ENCODE measurements around the gene STEAP1. TPM values are rescaled to one million over a fixed set of nuclear protein-coding genes. Genes with fewer than 3 reads are reported as not detected.
"Not testable (repeated sequence)": the region's sequence is repeated elsewhere in the genome, so short reads cannot be mapped to it uniquely, and the experiment has no call there.

STEAP1 gene
- total RNA-seq, 6 donors from 2014 or later, result 1.4 to 15.3 (median 4.8) TPM

DNA sequence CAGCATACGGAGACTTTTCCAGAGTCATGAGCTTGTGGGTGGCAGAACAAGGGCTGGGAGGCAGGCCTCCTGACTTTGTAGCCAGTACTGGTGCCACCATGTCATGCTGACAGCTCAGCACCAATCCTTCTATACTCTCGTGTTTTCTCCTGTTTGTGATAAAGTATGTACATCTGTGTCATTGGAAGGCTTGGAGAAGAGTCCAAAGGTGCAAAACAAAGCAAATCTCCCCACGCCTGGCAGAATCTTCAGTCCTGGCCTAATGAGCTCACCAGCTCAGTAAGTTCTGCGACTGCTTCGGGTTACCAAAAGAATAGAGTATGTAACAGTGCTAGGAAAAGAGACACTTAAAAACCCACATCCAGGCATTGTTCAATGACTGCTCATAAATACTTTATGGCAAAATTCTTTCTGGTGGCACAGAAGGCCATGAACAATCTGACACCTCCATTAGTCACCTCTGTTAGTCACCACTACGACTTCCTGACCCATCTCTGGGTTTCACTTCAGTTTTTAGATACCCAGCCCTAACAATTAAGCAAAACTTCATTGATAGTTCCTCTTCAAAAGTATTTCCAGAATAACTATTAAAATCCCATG is 24.5 kb downstream of the STEAP1 start:
- no peak for TF ChIP-seq CTCF (IDR thresholded peaks at IDR 0.05)
- TF ChIP-seq POLR2AphosphoS5 (IDR thresholded peaks at IDR 0.05), result no peak
- TF ChIP-seq EP300 (IDR thresholded peaks at IDR 0.05), result no peak
- TF ChIP-seq POLR2A (IDR thresholded peaks at IDR 0.05), result no peak
- Histone ChIP-seq H3K4me1 (peaks cover 0 to 2% (median 0%) of the 10 kb centered on the region in 4 donors), H3K36me3 (no peaks in the 10 kb centered on the region), H3K4me3 (no peak overlapping the region), H3K27me3 (no peaks in the 10 kb centered on the region), H3K27ac (no peak overlapping the region), H3K9me3 (no peaks in the 10 kb centered on the region)
- WGBS, 2 donors, result 64 to 80% methylated on average over 6 of the region's 6 CpGs
- ATAC-seq (ENCODE audit: low FRiP score in 2 of 2) (peak in 1 of 2 donors; percentile 60), DNase-seq (no peak)

DNA sequence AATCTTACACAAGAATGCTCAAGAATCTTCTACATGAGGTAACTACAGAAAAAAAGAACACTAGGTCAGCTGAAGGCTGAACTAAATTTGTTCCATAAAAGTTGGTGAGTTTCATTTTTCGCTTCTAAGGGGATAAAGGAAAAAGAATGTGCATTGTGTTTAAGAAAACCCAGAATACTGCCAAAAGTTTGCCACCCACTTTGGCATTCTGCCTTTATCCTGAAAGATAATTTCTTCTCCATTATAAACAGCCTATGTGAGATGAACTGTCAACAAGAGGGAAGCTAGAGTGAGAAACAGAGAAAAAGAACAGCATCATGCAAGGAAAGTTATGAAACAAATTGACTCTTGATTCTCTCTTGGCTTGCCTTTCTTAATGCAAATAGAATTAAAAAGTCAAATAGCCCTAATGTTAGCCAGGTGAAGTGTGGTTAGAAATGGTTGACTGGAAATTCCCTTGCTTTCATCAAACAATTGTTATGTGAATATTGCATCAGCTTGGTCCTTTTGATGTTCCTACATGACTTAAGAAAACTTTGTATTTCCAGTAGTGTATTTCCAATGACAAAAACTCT is 25.8 kb downstream of the STEAP1 start:
- H3K4me3 ChIP-seq, result no peak overlapping the region
- TF ChIP-seq POLR2A (IDR thresholded peaks at IDR 0.05) (no peak), POLR2AphosphoS5 (IDR thresholded peaks at IDR 0.05) (no peak), EP300 (IDR thresholded peaks at IDR 0.05) (no peak), CTCF (IDR thresholded peaks at IDR 0.05) (no peak)
- no peaks in the 10 kb centered on the region for H3K27me3 ChIP-seq
- WGBS, 2 donors, result 44 to 51% methylated on average over 1 of the region's 1 CpG
- H3K4me1 ChIP-seq, result peaks cover 0 to 2% (median 0%) of the 10 kb centered on the region in 4 donors
- ATAC-seq (ENCODE audit: low FRiP score in 2 of 2) (no peak), DNase-seq (no peak)
- no peak overlapping the region for H3K27ac ChIP-seq
- no peaks in the 10 kb centered on the region for H3K36me3 ChIP-seq
- H3K9me3 ChIP-seq, result no peaks in the 10 kb centered on the region

DNA sequence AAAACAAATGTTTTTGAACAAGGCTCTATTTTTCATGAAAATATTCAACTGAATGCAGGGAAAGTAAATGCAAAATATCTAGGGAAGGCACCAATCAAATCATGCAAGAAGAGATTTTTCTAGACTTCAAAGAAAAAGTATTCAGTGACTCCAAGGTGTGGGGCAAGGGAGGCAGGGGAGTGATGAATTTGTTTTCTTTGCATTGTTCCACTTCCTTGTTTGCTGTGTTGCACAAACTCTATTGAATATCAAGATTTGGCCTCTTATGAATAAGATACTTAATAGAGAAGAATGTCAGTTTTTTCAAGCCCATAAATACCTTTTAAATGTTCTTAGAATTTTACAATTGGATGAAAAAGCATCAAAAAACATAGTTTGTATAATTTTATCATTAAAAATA is 26.4 kb downstream of the STEAP1 start:
- DNase-seq (no peak), ATAC-seq (ENCODE audit: low FRiP score in 2 of 2) (no peak)
- no peaks in the 10 kb centered on the region for H3K36me3 ChIP-seq
- TF ChIP-seq POLR2AphosphoS5 (IDR thresholded peaks at IDR 0.05), result no peak
- TF ChIP-seq POLR2A (IDR thresholded peaks at IDR 0.05), result no peak
- TF ChIP-seq CTCF (IDR thresholded peaks at IDR 0.05), result no peak
- TF ChIP-seq EP300 (IDR thresholded peaks at IDR 0.05), result no peak
- no peak overlapping the region for H3K4me3 ChIP-seq
- no peaks in the 10 kb centered on the region for H3K27me3 ChIP-seq
- no peak overlapping the region for H3K27ac ChIP-seq
- peaks cover 0 to 2% (median 0%) of the 10 kb centered on the region in 4 donors for H3K4me1 ChIP-seq
- H3K9me3 ChIP-seq, result no peaks in the 10 kb centered on the region

DNA sequence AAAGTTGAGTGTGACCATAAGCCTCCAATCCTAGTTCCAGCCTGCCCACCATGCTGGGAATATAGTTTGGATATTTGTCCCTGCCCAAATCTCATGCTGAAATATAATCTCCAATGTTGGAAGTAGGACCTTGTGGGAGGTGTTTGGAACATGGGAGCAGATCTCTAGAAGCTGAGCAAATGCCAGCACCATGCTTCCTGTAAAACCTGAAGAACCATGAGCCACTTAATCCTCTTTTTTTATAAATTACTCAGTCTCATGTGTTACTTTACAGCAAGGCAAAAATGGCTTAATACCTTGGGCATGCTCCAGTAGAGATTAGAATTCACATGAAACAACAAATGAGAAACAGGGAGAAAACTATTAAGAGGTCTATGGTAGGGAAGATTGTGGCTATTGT is 27.2 kb downstream of the STEAP1 start:
- no peak for DNase-seq
- no peak for ATAC-seq (ENCODE audit: low FRiP score in 2 of 2)
- Histone ChIP-seq H3K4me3 (no peak overlapping the region), H3K36me3 (no peaks in the 10 kb centered on the region), H3K27ac (no peak overlapping the region), H3K4me1 (peaks cover 0 to 2% (median 0%) of the 10 kb centered on the region in 4 donors), H3K9me3 (no peaks in the 10 kb centered on the region), H3K27me3 (no peaks in the 10 kb centered on the region)
- TF ChIP-seq POLR2A (IDR thresholded peaks at IDR 0.05) (no peak), POLR2AphosphoS5 (IDR thresholded peaks at IDR 0.05) (no peak), EP300 (IDR thresholded peaks at IDR 0.05) (no peak), CTCF (IDR thresholded peaks at IDR 0.05) (no peak)

- 73 to 88% methylated on average over 4 of the region's 4 CpGs for WGBS, 2 donors
- not testable (repeated sequence) for H3K36me3 ChIP-seq; H3K9me3 ChIP-seq; H3K27ac ChIP-seq; DNase-seq; ATAC-seq (ENCODE audit: low FRiP score in 2 of 2); H3K4me3 ChIP-seq; H3K4me1 ChIP-seq; H3K27me3 ChIP-seq
These were observed 32.0 kb downstream of the STEAP1 start for GRCh38 chr7:90186290-90186689.
